Measurements from ENCODE around the gene EEPD1.
A peak's percentile ranks its signal among the peaks of the same experiment; 100 is the strongest.

EEPD1 gene

GRCh38 chr7:36192053-36192824 is 39.2 kb downstream of the EEPD1 start:
- no peak for DNase-seq

GRCh38 chr7:36192877-36193276 is 39.8 kb downstream of the EEPD1 start:
- DNase-seq = no peak

- DNase-seq = no peak
Measured at GRCh38 chr7:36198854-36199266, 45.8 kb downstream of the EEPD1 start.

GRCh38 chr7:36199329-36199728 is 46.3 kb downstream of the EEPD1 start:
- DNase-seq = no peak

GRCh38 chr7:36201122-36201723 is 48.2 kb downstream of the EEPD1 start:
- DNase-seq = no peak

GRCh38 chr7:36202398-36202797 is 49.3 kb downstream of the EEPD1 start:
- no peak for DNase-seq

GRCh38 chr7:36203071-36203790 is 50.2 kb downstream of the EEPD1 start:
- DNase-seq = no peak

- no peak for DNase-seq
Measured at GRCh38 chr7:36204044-36204663, 51.1 kb downstream of the EEPD1 start.

GRCh38 chr7:36204929-36205635 is 52.0 kb downstream of the EEPD1 start:
- no peak for DNase-seq

- no peak for DNase-seq
Measured at GRCh38 chr7:36205803-36206202, 52.7 kb downstream of the EEPD1 start.

- no peak for DNase-seq
Measured at GRCh38 chr7:36207451-36208291, 54.6 kb downstream of the EEPD1 start.

- no peak for DNase-seq
Measured at GRCh38 chr7:36208426-36208825, 55.4 kb downstream of the EEPD1 start.

- peak; percentile 68 for DNase-seq
Measured at GRCh38 chr7:36208997-36209813, 56.2 kb downstream of the EEPD1 start.

GRCh38 chr7:36209814-36210183 is 56.7 kb downstream of the EEPD1 start:
- DNase-seq = no peak

- DNase-seq = no peak
Measured at GRCh38 chr7:36210291-36210922, 57.4 kb downstream of the EEPD1 start.

- no peak for DNase-seq
Measured at GRCh38 chr7:36214608-36215456, 61.8 kb downstream of the EEPD1 start.

- DNase-seq = no peak
Measured at GRCh38 chr7:36215457-36215765, 62.4 kb downstream of the EEPD1 start.

GRCh38 chr7:36216063-36216684 is 63.1 kb downstream of the EEPD1 start:
- DNase-seq = no peak
